ENCODE results near the gene MEIS2. TPM values are rescaled to one million over a fixed set of nuclear protein-coding genes. Genes with fewer than 3 reads are reported as not detected.

The MEIS2 gene
- total RNA-seq, 2 donors from 2014 or later = 24.3 to 29.8 TPM

- H3K27ac ChIP-seq = no peak overlapping the region
- TF ChIP-seq, protein P1, sequence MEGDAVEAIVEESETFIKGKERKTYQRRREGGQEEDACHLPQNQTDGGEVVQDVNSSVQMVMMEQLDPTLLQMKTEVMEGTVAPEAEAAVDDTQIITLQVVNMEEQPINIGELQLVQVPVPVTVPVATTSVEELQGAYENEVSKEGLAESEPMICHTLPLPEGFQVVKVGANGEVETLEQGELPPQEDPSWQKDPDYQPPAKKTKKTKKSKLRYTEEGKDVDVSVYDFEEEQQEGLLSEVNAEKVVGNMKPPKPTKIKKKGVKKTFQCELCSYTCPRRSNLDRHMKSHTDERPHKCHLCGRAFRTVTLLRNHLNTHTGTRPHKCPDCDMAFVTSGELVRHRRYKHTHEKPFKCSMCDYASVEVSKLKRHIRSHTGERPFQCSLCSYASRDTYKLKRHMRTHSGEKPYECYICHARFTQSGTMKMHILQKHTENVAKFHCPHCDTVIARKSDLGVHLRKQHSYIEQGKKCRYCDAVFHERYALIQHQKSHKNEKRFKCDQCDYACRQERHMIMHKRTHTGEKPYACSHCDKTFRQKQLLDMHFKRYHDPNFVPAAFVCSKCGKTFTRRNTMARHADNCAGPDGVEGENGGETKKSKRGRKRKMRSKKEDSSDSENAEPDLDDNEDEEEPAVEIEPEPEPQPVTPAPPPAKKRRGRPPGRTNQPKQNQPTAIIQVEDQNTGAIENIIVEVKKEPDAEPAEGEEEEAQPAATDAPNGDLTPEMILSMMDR (IDR thresholded peaks at IDR 0.05) = no peak
- no peak overlapping the region for H3K4me3 ChIP-seq
- no peak for DNase-seq (ENCODE audit: low spot score)
- no peaks in the 10 kb centered on the region for H3K36me3 ChIP-seq
- H3K9me3 ChIP-seq = no peaks in the 10 kb centered on the region
- no peaks in the 10 kb centered on the region for H3K27me3 ChIP-seq
- H3K4me1 ChIP-seq = no peaks in the 10 kb centered on the region
Measured at GRCh38 chr15:37032091-37032775, 68.1 kb downstream of the MEIS2 start.

DNA sequence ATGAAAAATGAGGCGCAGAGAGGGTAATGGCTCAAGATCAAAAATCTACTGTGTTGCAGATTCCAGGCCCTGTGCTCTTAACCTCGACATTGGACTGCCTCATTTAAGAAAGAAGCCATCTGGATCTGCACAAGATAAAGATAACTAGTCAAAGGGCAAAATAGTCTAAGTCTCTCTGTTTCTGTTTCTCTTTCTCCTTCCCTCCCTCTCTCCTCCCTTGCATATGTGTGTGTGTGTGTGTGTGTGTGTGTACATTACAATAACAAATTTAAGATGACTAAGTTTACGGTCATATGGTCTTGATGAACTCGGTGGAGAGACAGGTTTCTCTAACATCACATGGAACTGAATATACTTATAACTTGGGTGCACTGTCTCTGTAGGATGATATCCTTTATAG lies 69.2 kb downstream of the MEIS2 start:
- no peaks in the 10 kb centered on the region for H3K9me3 ChIP-seq
- TF ChIP-seq, protein P1 (IDR thresholded peaks at IDR 0.05) = no peak
- no peaks in the 10 kb centered on the region for H3K4me1 ChIP-seq
- H3K27me3 ChIP-seq = no peaks in the 10 kb centered on the region
- no peak overlapping the region for H3K4me3 ChIP-seq
- no peaks in the 10 kb centered on the region for H3K36me3 ChIP-seq
- no peak for DNase-seq (ENCODE audit: low spot score)
- no peak overlapping the region for H3K27ac ChIP-seq

- TF ChIP-seq, protein P1 (IDR thresholded peaks at IDR 0.05) = no peak
- Histone ChIP-seq H3K36me3 (no peaks in the 10 kb centered on the region), H3K4me1 (peaks cover 0 to 8% of the 10 kb centered on the region in 2 donors), H3K27ac (no peak overlapping the region), H3K4me3 (no peak overlapping the region), H3K9me3 (no peaks in the 10 kb centered on the region), H3K27me3 (no peaks in the 10 kb centered on the region)
- no peak for DNase-seq (ENCODE audit: low spot score)
Measured at GRCh38 chr15:37028625-37029296, 71.6 kb downstream of the MEIS2 start.

DNA sequence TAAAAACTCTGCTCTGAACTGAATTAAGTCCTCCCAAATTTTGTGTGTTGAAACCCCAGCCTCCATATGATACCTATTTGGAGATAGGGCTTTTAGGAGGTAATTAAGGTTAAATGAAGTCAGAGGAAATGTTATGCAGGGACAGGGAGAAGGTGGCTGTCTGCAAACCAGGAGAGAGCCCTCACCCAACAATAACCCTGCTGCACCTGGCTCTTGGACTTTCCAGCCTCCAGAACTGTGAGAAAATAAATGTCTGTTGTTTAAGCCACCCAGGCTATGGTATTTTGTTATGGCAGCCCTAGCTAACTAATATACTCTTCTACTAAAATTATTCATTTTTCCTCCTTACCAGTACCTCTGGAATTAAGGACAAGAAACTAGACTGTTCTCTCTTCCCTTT lies 79.5 kb downstream of the MEIS2 start:
- peak overlapping the region in 1 of 2 donors; percentile 63 for H3K27ac ChIP-seq
- H3K4me1 ChIP-seq = peaks cover 0 to 25% of the 10 kb centered on the region in 2 donors

DNA sequence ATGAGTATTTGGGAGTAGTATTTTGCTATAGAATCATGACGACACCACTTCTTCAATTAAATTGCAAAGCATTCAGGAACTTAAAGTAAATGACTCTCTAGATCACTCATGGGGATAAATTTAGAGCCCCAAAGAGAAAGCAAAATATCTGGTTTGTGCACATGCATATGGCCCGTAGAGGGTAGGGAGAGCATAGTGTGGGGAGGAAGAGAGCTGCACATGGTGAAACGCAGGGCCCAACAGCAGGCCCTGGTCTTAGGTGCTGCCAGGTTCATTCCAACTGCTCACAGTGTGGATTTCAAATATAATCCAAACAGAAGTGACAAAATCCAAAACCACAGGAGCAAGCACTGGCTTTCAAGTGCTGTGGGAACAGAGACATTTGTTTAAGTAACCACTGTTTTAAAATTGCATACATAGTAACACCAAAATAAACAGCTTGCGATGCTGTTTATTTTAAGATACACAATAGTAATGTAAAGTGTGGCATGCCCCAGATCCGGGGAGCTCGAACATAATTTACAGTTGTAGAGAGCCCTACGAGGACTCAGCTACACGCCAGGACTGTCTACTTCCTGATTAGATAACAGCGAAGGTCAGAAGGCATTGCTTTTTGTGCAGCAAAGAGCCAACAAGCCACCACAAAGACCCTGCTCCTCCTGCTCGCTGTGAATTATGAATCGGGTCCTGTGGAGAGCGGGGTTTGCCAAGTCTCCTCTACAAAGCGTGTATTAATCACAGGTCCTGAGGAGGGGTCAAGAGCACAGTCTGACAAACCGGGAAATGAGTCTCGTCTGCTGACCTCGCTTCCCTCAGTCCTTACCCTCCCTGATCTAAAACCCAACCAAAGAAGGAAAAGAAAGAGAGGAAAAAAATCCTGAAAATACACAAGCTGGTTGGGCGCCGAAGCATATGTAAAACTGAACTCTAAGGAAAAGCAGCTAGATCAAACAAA lies 80.6 kb downstream of the MEIS2 start:
- H3K27ac ChIP-seq = peak overlapping the region; percentile 58 to 63
- no peaks in the 10 kb centered on the region for H3K9me3 ChIP-seq
- H3K4me1 ChIP-seq = peaks cover 0 to 25% of the 10 kb centered on the region in 2 donors
- TF ChIP-seq, protein P1 (IDR thresholded peaks at IDR 0.05) = no peak
- DNase-seq (ENCODE audit: low spot score) = no peak
- H3K27me3 ChIP-seq = no peaks in the 10 kb centered on the region
- H3K36me3 ChIP-seq = no peaks in the 10 kb centered on the region
- no peak overlapping the region for H3K4me3 ChIP-seq

More for the DNA sequence above, 79.5 kb downstream of the MEIS2 start:
- no peak for DNase-seq (ENCODE audit: low spot score)
- TF ChIP-seq, protein P1 (IDR thresholded peaks at IDR 0.05) = no peak
- H3K9me3 ChIP-seq = no peaks in the 10 kb centered on the region
- H3K36me3 ChIP-seq = no peaks in the 10 kb centered on the region
- no peak overlapping the region for H3K4me3 ChIP-seq
- H3K27me3 ChIP-seq = no peaks in the 10 kb centered on the region
